Measurements from ENCODE around the gene MUC22. TPM values are rescaled to one million over a fixed set of nuclear protein-coding genes. Genes with fewer than 3 reads are reported as not detected.

Gene MUC22
- total RNA-seq, 1 donor from 2014 or later: 0.05 TPM

GRCh38 chr6:31005249-31006020, 4.8 kb upstream of the MUC22 start:
- Histone ChIP-seq H3K79me2 (ENCODE audit: insufficient read depth, low read length) (no peaks in the 10 kb centered on the region), H3K27me3 (ENCODE audit: insufficient read depth, low read length) (no peaks in the 10 kb centered on the region), H4K20me1 (ENCODE audit: insufficient read depth, low read length) (no peaks in the 10 kb centered on the region), H3K4me2 (ENCODE audit: low read length) (no peak overlapping the region), H3K4me1 (ENCODE audit: insufficient read depth, low read length) (peaks cover 13% of the 10 kb centered on the region), H3K9me3 (ENCODE audit: insufficient read depth, low read depth, low read length) (no peaks in the 10 kb centered on the region), H3K9ac (ENCODE audit: low read length) (no peak overlapping the region), H3K36me3 (ENCODE audit: insufficient read depth, low read length) (no peaks in the 10 kb centered on the region), H3K27ac (ENCODE audit: low read depth, low read length) (no peak overlapping the region), H2AFZ (ENCODE audit: low read depth, low read length) (no peak overlapping the region), H3K4me3 (ENCODE audit: insufficient read depth, low read depth, low read length) (no peak overlapping the region)
- FAIRE-seq (no peak), DNase-seq (ENCODE audit: low read depth) (no peak)
- Mint-ChIP-seq H3K4me3 (ENCODE audit: unreplicated experiment) (no peak overlapping the region), H3K27ac (ENCODE audit: unreplicated experiment) (no peak overlapping the region), H3K4me1 (ENCODE audit: low read depth, unreplicated experiment) (peaks cover 18% of the 10 kb centered on the region), H3K27me3 (ENCODE audit: low read depth, unreplicated experiment) (no peaks in the 10 kb centered on the region), H3K36me3 (ENCODE audit: low read depth, unreplicated experiment) (no peaks in the 10 kb centered on the region), H3K9me3 (ENCODE audit: unreplicated experiment) (no peaks in the 10 kb centered on the region)
- TF ChIP-seq EZH2 (IDR thresholded peaks at IDR 0.05; ENCODE audit: insufficient read depth, low read length) (no peak), CTCF (IDR thresholded peaks at IDR 0.05; ENCODE audit: insufficient read depth, low read depth, low read length) (no peak)

DNA sequence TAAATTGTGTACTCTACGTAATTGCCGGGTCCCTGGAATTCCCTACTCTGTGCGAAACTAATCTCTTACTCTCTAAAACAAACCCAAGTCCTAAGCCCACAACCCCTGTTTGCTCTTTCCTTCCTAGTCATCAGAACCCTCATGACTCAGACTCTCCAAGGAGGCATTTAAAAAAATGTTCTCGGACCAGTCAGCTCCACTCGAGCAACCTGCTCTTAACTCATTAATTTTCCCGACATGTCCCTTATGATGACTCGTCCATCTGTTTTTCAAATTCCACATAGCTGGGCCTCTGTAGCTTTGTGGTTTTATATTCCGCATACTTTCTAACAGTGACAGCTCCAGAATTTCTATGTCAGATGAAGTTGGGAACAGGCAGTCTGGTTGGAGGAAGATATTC, 2.6 kb upstream of the MUC22 start:
- H3K4me1 Mint-ChIP-seq (ENCODE audit: low read depth, unreplicated experiment): peaks cover 23% of the 10 kb centered on the region
- H3K27ac ChIP-seq (ENCODE audit: low read depth, low read length): peak overlapping the region; percentile 51
- no peak overlapping the region for H2AFZ ChIP-seq (ENCODE audit: low read depth, low read length)
- FAIRE-seq (no peak), DNase-seq (ENCODE audit: low read depth) (peak; percentile 98)
- H3K36me3 ChIP-seq (ENCODE audit: insufficient read depth, low read length): no peaks in the 10 kb centered on the region
- H3K9me3 ChIP-seq (ENCODE audit: insufficient read depth, low read depth, low read length): no peaks in the 10 kb centered on the region
- TF ChIP-seq EZH2 (IDR thresholded peaks at IDR 0.05; ENCODE audit: insufficient read depth, low read length): no peak
- no peak for TF ChIP-seq CTCF (IDR thresholded peaks at IDR 0.05; ENCODE audit: insufficient read depth, low read depth, low read length)
- no peaks in the 10 kb centered on the region for H3K27me3 Mint-ChIP-seq (ENCODE audit: low read depth, unreplicated experiment)
- no peaks in the 10 kb centered on the region for H3K27me3 ChIP-seq (ENCODE audit: insufficient read depth, low read length)
- H3K4me3 ChIP-seq (ENCODE audit: insufficient read depth, low read depth, low read length): no peak overlapping the region
- no peaks in the 10 kb centered on the region for H3K79me2 ChIP-seq (ENCODE audit: insufficient read depth, low read length)
- no peak overlapping the region for H3K9ac ChIP-seq (ENCODE audit: low read length)
- H3K4me1 ChIP-seq (ENCODE audit: insufficient read depth, low read length): peaks cover 15% of the 10 kb centered on the region
- H4K20me1 ChIP-seq (ENCODE audit: insufficient read depth, low read length): no peaks in the 10 kb centered on the region
- no peak overlapping the region for H3K4me3 Mint-ChIP-seq (ENCODE audit: unreplicated experiment)
- H3K4me2 ChIP-seq (ENCODE audit: low read length): peak overlapping the region; percentile 74
- no peaks in the 10 kb centered on the region for H3K36me3 Mint-ChIP-seq (ENCODE audit: low read depth, unreplicated experiment)
- no peaks in the 10 kb centered on the region for H3K9me3 Mint-ChIP-seq (ENCODE audit: unreplicated experiment)
- H3K27ac Mint-ChIP-seq (ENCODE audit: unreplicated experiment): peak overlapping the region; percentile 90

GRCh38 chr6:31008165-31008564, 2.1 kb upstream of the MUC22 start:
- H3K79me2 ChIP-seq (ENCODE audit: insufficient read depth, low read length): no peaks in the 10 kb centered on the region
- no peaks in the 10 kb centered on the region for H3K9me3 Mint-ChIP-seq (ENCODE audit: unreplicated experiment)
- peak overlapping the region; percentile 90 for H3K27ac Mint-ChIP-seq (ENCODE audit: unreplicated experiment)
- FAIRE-seq (no peak), DNase-seq (ENCODE audit: low read depth) (no peak)
- H4K20me1 ChIP-seq (ENCODE audit: insufficient read depth, low read length): no peaks in the 10 kb centered on the region
- peaks cover 23% of the 10 kb centered on the region for H3K4me1 Mint-ChIP-seq (ENCODE audit: low read depth, unreplicated experiment)
- no peak overlapping the region for H3K4me3 ChIP-seq (ENCODE audit: insufficient read depth, low read depth, low read length)
- H3K9ac ChIP-seq (ENCODE audit: low read length): no peak overlapping the region
- H3K27ac ChIP-seq (ENCODE audit: low read depth, low read length): peak overlapping the region; percentile 24
- no peak for TF ChIP-seq CTCF (IDR thresholded peaks at IDR 0.05; ENCODE audit: insufficient read depth, low read depth, low read length)
- TF ChIP-seq EZH2 (IDR thresholded peaks at IDR 0.05; ENCODE audit: insufficient read depth, low read length): no peak
- H2AFZ ChIP-seq (ENCODE audit: low read depth, low read length): peak overlapping the region; percentile 2
- H3K9me3 ChIP-seq (ENCODE audit: insufficient read depth, low read depth, low read length): no peaks in the 10 kb centered on the region
- peak overlapping the region; percentile 74 for H3K4me2 ChIP-seq (ENCODE audit: low read length)
- H3K36me3 Mint-ChIP-seq (ENCODE audit: low read depth, unreplicated experiment): no peaks in the 10 kb centered on the region
- no peaks in the 10 kb centered on the region for H3K27me3 Mint-ChIP-seq (ENCODE audit: low read depth, unreplicated experiment)
- no peak overlapping the region for H3K4me3 Mint-ChIP-seq (ENCODE audit: unreplicated experiment)
- peaks cover 15% of the 10 kb centered on the region for H3K4me1 ChIP-seq (ENCODE audit: insufficient read depth, low read length)
- H3K27me3 ChIP-seq (ENCODE audit: insufficient read depth, low read length): no peaks in the 10 kb centered on the region
- H3K36me3 ChIP-seq (ENCODE audit: insufficient read depth, low read length): no peaks in the 10 kb centered on the region
